ENCODE measurements around the gene MROH9. TPM values are rescaled to one million over a fixed set of nuclear protein-coding genes. Genes with fewer than 3 reads are reported as not detected.

Gene MROH9
- total RNA-seq, 2 donors from 2014 or later: not detected

DNA sequence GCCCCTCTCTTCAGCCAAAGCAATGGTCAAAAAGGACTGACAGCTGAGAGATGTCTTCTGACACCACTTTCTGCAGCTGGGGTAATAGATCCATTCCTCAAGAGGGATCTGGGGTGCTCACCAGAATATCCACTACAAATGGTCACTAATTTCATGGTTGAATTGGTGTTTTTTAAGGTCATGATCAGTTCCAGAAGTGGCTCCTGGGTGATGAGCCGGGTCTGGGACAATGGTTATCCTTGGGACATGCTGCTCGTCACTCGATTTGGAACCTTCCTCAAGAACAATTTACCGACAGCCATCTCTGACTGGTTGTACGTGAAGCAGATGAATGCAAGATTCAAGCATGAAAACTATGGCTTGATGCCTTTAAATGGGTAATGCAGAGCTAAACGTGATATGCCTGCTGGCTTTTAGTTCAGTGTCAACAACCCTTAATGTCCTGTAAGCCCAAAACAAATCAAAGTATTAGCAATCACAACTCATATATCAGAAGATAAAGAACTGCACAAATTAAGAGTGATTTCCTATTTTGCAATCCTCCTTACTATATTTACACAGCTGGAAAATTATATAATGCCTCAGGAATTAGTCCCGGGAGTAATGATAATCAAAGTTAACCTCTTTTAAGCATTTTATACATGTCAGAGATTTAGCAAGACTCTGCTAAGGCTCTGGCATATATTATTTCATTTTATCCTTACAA, 175.4 kb downstream of the MROH9 start:
- Mint-ChIP-seq H3K4me1 (no peaks in the 10 kb centered on the region), H3K27me3 (peaks cover 49% of the 10 kb centered on the region), H3K27ac (no peak overlapping the region), H3K4me3 (no peak overlapping the region), H3K36me3 (ENCODE audit: low read depth) (no peaks in the 10 kb centered on the region)
- ATAC-seq: no peak
- H3K9me3 ChIP-seq (ENCODE audit: control insufficient read depth, low read length, poor library complexity, severe bottlenecking): no peaks in the 10 kb centered on the region
- DNase-seq: no peak

DNA sequence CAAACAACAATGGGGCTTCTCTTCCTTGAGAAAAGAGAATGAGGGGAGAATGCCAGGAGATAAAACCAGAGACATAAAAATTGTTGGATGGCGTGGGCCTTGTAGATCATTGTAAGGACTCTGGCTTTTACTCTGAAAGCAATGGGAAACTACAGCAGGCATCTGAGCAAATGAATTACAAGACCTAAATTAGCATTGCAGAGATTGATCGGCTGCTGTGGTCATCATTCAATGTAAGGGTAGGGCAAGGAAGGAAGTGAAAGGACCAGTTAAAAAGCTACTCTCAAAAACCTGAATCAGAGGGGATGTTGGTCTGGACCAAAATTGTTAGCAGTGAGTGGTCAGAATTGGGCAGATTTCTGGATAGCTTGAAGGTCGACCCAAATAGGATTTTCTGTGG, 176.8 kb downstream of the MROH9 start:
- no peak for ATAC-seq
- H3K36me3 Mint-ChIP-seq (ENCODE audit: low read depth): no peaks in the 10 kb centered on the region
- peaks cover 49% of the 10 kb centered on the region for H3K27me3 Mint-ChIP-seq

DNA sequence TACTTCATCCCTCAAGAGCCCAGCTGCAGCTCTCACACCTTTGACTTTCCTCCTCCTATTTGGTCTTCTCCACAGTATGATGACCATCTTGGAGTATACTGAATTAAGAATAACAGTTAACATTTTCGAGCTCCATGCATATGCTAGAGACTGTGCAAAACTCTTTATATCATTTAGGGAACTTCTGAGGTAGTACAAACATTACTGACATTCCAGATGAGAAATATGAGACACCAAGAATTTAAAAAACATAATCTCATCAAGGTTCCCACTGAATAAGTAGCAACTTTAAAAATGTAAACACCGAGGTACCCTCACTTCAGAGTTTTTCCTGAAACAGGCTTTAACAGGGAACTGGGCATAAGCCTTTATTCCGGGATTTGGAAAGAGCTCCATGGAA, 178.0 kb downstream of the MROH9 start:
- no peaks in the 10 kb centered on the region for H3K9me3 ChIP-seq (ENCODE audit: control insufficient read depth, low read length, poor library complexity, severe bottlenecking)
- Mint-ChIP-seq H3K4me3 (no peak overlapping the region), H3K27ac (no peak overlapping the region), H3K36me3 (ENCODE audit: low read depth) (no peaks in the 10 kb centered on the region), H3K27me3 (peaks cover 45% of the 10 kb centered on the region), H3K4me1 (no peaks in the 10 kb centered on the region)
- DNase-seq: no peak
- ATAC-seq: no peak

More for the DNA sequence above, 176.8 kb downstream of the MROH9 start:
- Mint-ChIP-seq H3K4me1 (no peaks in the 10 kb centered on the region), H3K27ac (no peak overlapping the region), H3K4me3 (no peak overlapping the region)
- no peak for DNase-seq
- no peaks in the 10 kb centered on the region for H3K9me3 ChIP-seq (ENCODE audit: control insufficient read depth, low read length, poor library complexity, severe bottlenecking)

Other genes with a start within 250 kb of the MROH9 start
- not detected for gene FMO3, start 155.4 kb downstream of the MROH9 start, total RNA-seq
- gene FMO2, start 249.8 kb downstream of the MROH9 start, total RNA-seq: not detected

Measured in T-helper 17 cell (primary cell).